Cardiac ventricle fibroblast (primary cell): ENCODE data around the gene ZNF565. TPM values are rescaled to one million over a fixed set of nuclear protein-coding genes. Genes with fewer than 3 reads are reported as not detected.

ENCODE experiments used
- total RNA-seq: library from RNA; depleted of rRNA; stranded (reverse); fragments of >200 nt; gene quantifications from 2 replicates; pipeline ENCODE4 v1.2.3, GENCODE V29; 2015

Gene ZNF565
- 3.1 and 4.4 TPM in 2 replicates for total RNA-seq

DNA sequence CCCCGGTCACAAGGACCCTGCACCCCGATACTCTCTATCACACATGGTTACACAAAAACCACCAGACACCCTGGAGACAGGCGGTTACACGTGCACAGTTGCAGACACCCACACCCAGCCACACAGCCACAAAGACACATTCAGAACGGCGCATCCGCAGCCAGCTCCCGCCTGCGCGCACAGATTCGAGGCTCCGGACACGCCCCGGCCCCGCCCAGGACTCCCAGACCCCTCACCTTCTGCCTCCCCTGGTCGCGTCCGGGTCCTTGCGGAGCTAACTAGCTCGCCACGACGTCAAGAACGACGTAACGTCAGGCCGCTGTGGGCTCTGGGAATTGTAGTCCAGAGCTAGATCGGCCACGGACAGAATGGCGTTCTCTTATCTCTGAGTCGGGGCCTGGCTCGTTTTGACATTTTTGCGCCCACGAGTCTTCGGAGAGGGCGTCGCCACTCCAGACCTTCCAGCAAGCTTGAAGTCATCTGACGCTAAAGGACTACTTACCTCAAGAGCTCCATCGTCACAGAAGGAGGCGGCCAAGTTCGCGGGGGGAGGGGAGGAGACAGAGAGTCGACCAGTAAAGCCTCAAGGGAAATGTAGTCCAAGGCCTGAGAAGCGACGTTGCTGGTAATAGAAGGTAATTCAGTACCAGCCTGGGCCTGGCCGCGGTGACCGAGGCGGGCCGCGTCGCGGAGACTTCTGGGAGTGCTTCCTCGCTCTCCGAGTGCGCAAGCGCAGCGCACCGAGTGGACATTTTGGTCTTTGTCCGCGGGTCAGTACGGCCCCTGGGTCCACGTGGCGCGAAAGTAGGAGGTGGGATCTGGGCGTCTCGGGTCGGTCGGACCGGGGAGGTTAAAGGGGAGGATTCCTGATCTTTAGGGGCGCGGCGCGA lies at the start of gene ZNF565, which contains the start of gene ZNF146:
Gene ZNF565 (minus strand): TSS at position 280 of the 890 bp plus-strand sequence. CDS start 12,680 bp downstream, outside the sequence.
Gene ZNF146 (plus strand): TSS at position 721 of the 890 bp plus-strand sequence. CDS start 21,335 bp downstream, outside the sequence.

GRCh38 chr19:36152352-36153091 lies 61.9 kb downstream of the ZNF565 start, which contains the start of gene COX7A1:
TSS of gene COX7A1 (minus strand) at chr19:36152447. CDS start at chr19:36152407, 40 bp downstream.

DNA sequence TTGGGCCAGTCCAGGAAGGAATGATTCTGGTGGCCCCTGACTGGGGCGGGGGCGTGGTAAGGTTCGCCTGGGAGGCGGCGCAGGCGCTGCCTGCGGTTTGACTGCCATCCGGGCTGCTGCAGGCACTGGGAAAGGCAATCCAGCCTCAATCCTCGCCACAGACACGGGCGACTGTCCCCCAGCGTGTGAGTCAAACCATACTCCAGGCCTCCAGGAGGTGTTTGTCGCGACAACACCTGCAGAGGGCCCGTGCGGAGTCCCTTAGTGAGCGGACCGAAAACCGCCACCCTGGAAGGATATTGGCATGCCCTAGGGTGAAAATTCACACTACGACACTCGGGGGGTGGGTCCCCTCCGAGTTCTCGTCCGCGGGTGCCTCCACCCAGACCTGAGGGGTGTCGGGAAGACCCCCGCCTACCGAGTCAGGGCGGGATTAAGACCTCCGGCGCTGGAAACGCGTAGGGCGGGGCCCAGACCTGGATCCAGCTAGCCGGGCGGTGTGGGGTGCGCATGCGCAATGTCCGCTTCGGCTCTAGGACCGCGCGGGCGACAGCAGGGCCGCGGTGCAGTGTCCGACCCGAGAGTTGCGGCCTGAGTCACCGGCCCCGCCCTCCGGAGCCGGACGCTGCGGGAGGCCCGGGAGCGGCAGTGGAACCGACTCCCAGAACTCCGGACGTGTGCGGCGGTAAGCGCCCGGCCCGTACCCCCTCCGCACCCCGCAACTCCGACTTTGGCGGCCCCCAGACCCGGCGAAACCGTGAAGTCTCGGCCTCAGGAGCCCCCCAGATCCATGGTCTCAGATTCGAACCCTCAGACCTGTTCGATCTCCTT lies 74.8 kb downstream of the ZNF565 start, which contains the start of gene CAPNS1:
Gene CAPNS1 (plus strand): TSS at position 594 of the 831 bp plus-strand sequence. CDS start 946 bp downstream, outside the sequence.

Other genes starting within 250 kb of the ZNF565 start
- gene SDHAF1, start 219.5 kb downstream of the ZNF565 start, total RNA-seq = 31.5 and 37.5 TPM in 2 replicates
- 0.87 TPM in 1 of 2 replicates, not detected in the other for gene SYNE4, start 205.9 kb downstream of the ZNF565 start, total RNA-seq
- 17.2 and 20.0 TPM in 2 replicates for gene ALKBH6, start 200.5 kb downstream of the ZNF565 start, total RNA-seq
- 27.1 and 34.3 TPM in 2 replicates for gene CLIP3, start 181.8 kb downstream of the ZNF565 start, total RNA-seq
- 8.9 and 18.3 TPM in 2 replicates for gene THAP8, start 160.4 kb downstream of the ZNF565 start, total RNA-seq
- gene WDR62, start 159.8 kb downstream of the ZNF565 start, total RNA-seq = 0.24 and 0.69 TPM in 2 replicates
- gene OVOL3, start 103.5 kb downstream of the ZNF565 start, total RNA-seq = not detected in 2 replicates
- gene POLR2I, start 99.8 kb downstream of the ZNF565 start, total RNA-seq = 24.8 and 28.1 TPM in 2 replicates
- gene TBCB, start 99.2 kb downstream of the ZNF565 start, total RNA-seq = 123 and 134 TPM in 2 replicates
- 190 and 256 TPM in 2 replicates for gene CAPNS1, start 74.6 kb downstream of the ZNF565 start, total RNA-seq
- gene COX7A1, start 62.2 kb downstream of the ZNF565 start, total RNA-seq = 10.0 and 10.2 TPM in 2 replicates
- gene ZNF146, start 441 bp upstream of the ZNF565 start, total RNA-seq = 51.7 and 73.5 TPM in 2 replicates
- 1.5 and 1.7 TPM in 2 replicates for gene ZFP14, start 164.5 kb upstream of the ZNF565 start, total RNA-seq
- gene ZFP82, start 204.0 kb upstream of the ZNF565 start, total RNA-seq = 5.8 and 7.4 TPM in 2 replicates